IMR-90 (cell line): ENCODE measurements around the gene FRY. TPM values are rescaled to one million over a fixed set of nuclear protein-coding genes. Genes with fewer than 3 reads are reported as not detected.

Experiments
- ATAC-seq: fragments of 200-7000 bp; cut with Tn5 transposase; 2 replicates; pipeline ENCODE4 v1.9.1; 2020; ENCODE audit warnings: low read depth, mild to moderate bottlenecking, moderate library complexity
- BruUV-seq: library from RNA; stranded (reverse); fragments of 400-500 nt; replicated peaks from 2 replicates; lab custom pipeline; 2021; lab: Mats Ljungman, UMichigan
- CTCF ChIA-PET: fragments of 300-600 bp; formaldehyde crosslinking; extraction: SDS; loops from one replicate; lab custom pipeline; 2021; ENCODE audit warnings: antibody characterized with exemption; lab: Yijun Ruan, JAX
- POLR2A ChIA-PET: fragments of 300-600 bp; sonication (Branson Sonifier 250); formaldehyde crosslinking; loops from one replicate; lab custom pipeline; 2022; ENCODE audit warnings: antibody characterized with exemption; ENCODE audit not compliant: unreplicated experiment; lab: Charles Lee
- DNase-seq: peaks from one replicate; pipeline ENCODE4 v3.0.0; 2013
- H2AFZ ChIP-seq: replicated peaks from 2 replicates; pipeline ENCODE3; 2013; ENCODE audit warnings: low read length, mild to moderate bottlenecking; ENCODE audit not compliant: poor library complexity
- H2AK5ac ChIP-seq: 2 replicates; pipeline ENCODE4 v1.6.1; 2013; ENCODE audit warnings: low read depth, low read length, inconsistent platforms
- H2AK9ac ChIP-seq: replicated peaks from 2 replicates; pipeline ENCODE3; 2013; ENCODE audit warnings: mild to moderate bottlenecking, low read depth, low read length, moderate library complexity; ENCODE audit not compliant: poor library complexity
- H2BK120ac ChIP-seq: 2 replicates; pipeline ENCODE4 v1.6.1; 2013; ENCODE audit warnings: low read depth, low read length, inconsistent platforms
- H2BK15ac ChIP-seq: 3 replicates; pipeline ENCODE4 v1.6.1; 2013; ENCODE audit warnings: low read depth, low read length, inconsistent platforms
- H2BK20ac ChIP-seq: 2 replicates; pipeline ENCODE4 v1.6.1; 2013; ENCODE audit warnings: low read depth, mild to moderate bottlenecking, inconsistent platforms, low read length, moderate library complexity
- H2BK5ac ChIP-seq: 2 replicates; pipeline ENCODE4 v1.6.1; 2013; ENCODE audit warnings: mild to moderate bottlenecking, low read depth, low read length, inconsistent platforms; ENCODE audit not compliant: poor library complexity, severe bottlenecking
- H3K14ac ChIP-seq: replicated peaks from 2 replicates; pipeline ENCODE4 v1.6.1; 2013; ENCODE audit warnings: low read depth, low read length, inconsistent platforms
- H3K18ac ChIP-seq: 2 replicates; pipeline ENCODE4 v1.6.1; 2013; ENCODE audit warnings: low read depth, low read length, control low read depth
- H3K23ac ChIP-seq: 2 replicates; pipeline ENCODE4 v1.6.1; 2013; ENCODE audit warnings: low read depth, low read length, inconsistent platforms
- H3K27ac ChIP-seq: 2 replicates; pipeline ENCODE4 v1.5.1; 2013; ENCODE audit warnings: mild to moderate bottlenecking, control low read depth, low read length; ENCODE audit not compliant: insufficient read depth
- H3K27me3 ChIP-seq: 2 replicates; pipeline ENCODE4 v1.6.1; 2013; ENCODE audit warnings: low read length; ENCODE audit not compliant: control insufficient read depth, insufficient read depth
- H3K36me3 ChIP-seq: 2 replicates; pipeline ENCODE4 v1.6.1; 2013; ENCODE audit warnings: low read length, mixed read lengths; ENCODE audit not compliant: control insufficient read depth, insufficient read depth
- H3K4ac ChIP-seq: 2 replicates; pipeline ENCODE4 v1.6.1; 2013; ENCODE audit warnings: low read depth, low read length, inconsistent platforms
- H3K4me1 ChIP-seq: 2 replicates; pipeline ENCODE4 v1.6.1; 2013; ENCODE audit warnings: low read length, mixed read lengths; ENCODE audit not compliant: control insufficient read depth, insufficient read depth
- H3K4me2 ChIP-seq: 2 replicates; pipeline ENCODE4 v1.6.1; 2013; ENCODE audit warnings: low read depth, mild to moderate bottlenecking, control low read depth, low read length, moderate library complexity
- H3K4me3 ChIP-seq: 2 replicates; pipeline ENCODE4 v1.5.1; 2013; ENCODE audit warnings: low read depth, mild to moderate bottlenecking, control low read depth, low read length, moderate library complexity; ENCODE audit not compliant: insufficient read depth
- H3K56ac ChIP-seq: 2 replicates; pipeline ENCODE4 v1.6.1; 2013; ENCODE audit warnings: low read length, inconsistent platforms; ENCODE audit not compliant: insufficient read depth; ENCODE audit errors: extremely low read depth
- H3K79me1 ChIP-seq, 2 experiments: 2 replicates each; pipeline ENCODE4 v1.6.1; 2013; ENCODE audit warnings: low read length in 2 of 2, inconsistent platforms in 1 of 2, low read depth in 1 of 2
- H3K9ac ChIP-seq: 2 replicates; pipeline ENCODE4 v1.6.1; 2013; ENCODE audit warnings: low read depth, low read length, control low read depth
- H3K9me1 ChIP-seq: 2 replicates; pipeline ENCODE4 v1.6.1; 2013; ENCODE audit warnings: low read length, inconsistent platforms; ENCODE audit not compliant: insufficient read depth
- H3K9me3 ChIP-seq: 2 replicates; pipeline ENCODE4 v1.6.1; 2013; ENCODE audit warnings: low read length; ENCODE audit not compliant: control insufficient read depth, insufficient read depth
- H4K20me1 ChIP-seq: 2 replicates; pipeline ENCODE4 v1.6.1; 2013; ENCODE audit warnings: low read length, inconsistent platforms; ENCODE audit not compliant: insufficient read depth
- H4K5ac ChIP-seq: 2 replicates; pipeline ENCODE4 v1.6.1; 2013; ENCODE audit warnings: mild to moderate bottlenecking, low read depth, low read length, control low read depth
- H4K8ac ChIP-seq, 2 experiments: 2 replicates each; pipeline ENCODE4 v1.6.1; 2013; ENCODE audit warnings: low read depth in 2 of 2, low read length in 2 of 2, control low read depth in 1 of 2, inconsistent platforms in 1 of 2
- H4K91ac ChIP-seq: 2 replicates; pipeline ENCODE4 v1.6.1; 2013; ENCODE audit warnings: low read depth, low read length, inconsistent platforms; ENCODE audit not compliant: insufficient read depth
- BHLHE40 ChIP-seq: fragments of 150-350 bp; IDR thresholded peaks from 2 replicates; pipeline ENCODE4 v1.6.1; 2016; ENCODE audit warnings: mild to moderate bottlenecking, low read depth, low read length
- WGBS, 2 experiments: methylation state at CpG; one replicate each; pipeline versions ENCODE4 v1.1.5 to v1.1.7; 2013; ENCODE audit warnings: missing lambda C conversion rate in 2 of 2; ENCODE audit not compliant: insufficient read length in 1 of 2; ENCODE audit errors: extremely low coverage in 2 of 2; 5-methylcytosine and 5-hydroxymethylcytosine counted together
- dilution Hi-C: fragments of 300-500 bp; cut with HindIII; formaldehyde crosslinking; loops from one replicate; pipeline ENCODE4 v1.14.3; 2018; ENCODE audit warnings: low sequenced_read_pairs; ENCODE audit not compliant: unreplicated experiment
- in situ Hi-C: fragments of 300-500 bp; cut with MboI; formaldehyde crosslinking; loops from 3 replicates; pipeline ENCODE4 v1.14.3; 2019; ENCODE audit warnings: low sequenced_read_pairs, inconsistent platforms, mixed read lengths
- intact Hi-C: fragments of 100-400 bp; cut with micrococcal nuclease; formaldehyde crosslinking; loops from 2 replicates; pipeline ENCODE4 v1.10.0; 2022
- polyA plus RNA-seq, 3 experiments: library from polyadenylated mRNA; depleted of rRNA; stranded (reverse); fragments of >200 nt; gene quantifications; 2 replicates each; pipeline ENCODE4 v1.2.3, GENCODE V29; 2012; ENCODE audit warnings: low replicate concordance in 1 of 3
- total RNA-seq: library from RNA; depleted of rRNA; stranded (reverse); fragments of >200 nt; gene quantifications from 2 replicates; pipeline ENCODE4 v1.2.3, GENCODE V29; 2012
- TF ChIP-seq, protein P1 (sequence below): fragments of 150-350 bp; IDR thresholded peaks from 2 replicates; pipeline ENCODE4 v1.6.1; 2016; ENCODE audit warnings: low read depth, mild to moderate bottlenecking, low read length, moderate library complexity, borderline replicate concordance

FRY gene
- total and polyA plus RNA-seq, 2 of the 4 experiments (the other 2 are of a cell fraction), result 3.0 to 4.8 TPM

DNA sequence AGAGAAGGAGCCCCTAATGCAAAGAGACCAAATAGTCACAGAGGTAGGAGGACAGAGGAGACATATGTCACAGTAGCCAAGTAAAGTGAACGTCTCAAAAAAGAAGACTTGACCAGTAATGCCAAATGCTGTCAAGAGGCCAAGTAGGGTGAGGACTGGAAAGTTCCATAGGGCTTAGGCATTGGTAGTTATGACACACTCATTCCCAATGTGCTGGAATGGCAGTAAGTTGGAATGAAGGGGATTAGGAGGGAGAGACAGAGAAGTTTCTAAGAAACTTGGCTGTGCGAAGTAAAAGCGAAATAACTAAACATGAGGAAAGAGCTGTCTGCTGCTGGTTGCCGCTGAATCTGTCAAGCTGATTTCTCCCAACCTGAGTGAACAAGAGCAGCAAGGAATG, 14.9 kb upstream of the FRY start:
- H4K8ac ChIP-seq, result no peak overlapping the region
- H3K4ac ChIP-seq, result no peak overlapping the region
- TF ChIP-seq, protein P1, sequence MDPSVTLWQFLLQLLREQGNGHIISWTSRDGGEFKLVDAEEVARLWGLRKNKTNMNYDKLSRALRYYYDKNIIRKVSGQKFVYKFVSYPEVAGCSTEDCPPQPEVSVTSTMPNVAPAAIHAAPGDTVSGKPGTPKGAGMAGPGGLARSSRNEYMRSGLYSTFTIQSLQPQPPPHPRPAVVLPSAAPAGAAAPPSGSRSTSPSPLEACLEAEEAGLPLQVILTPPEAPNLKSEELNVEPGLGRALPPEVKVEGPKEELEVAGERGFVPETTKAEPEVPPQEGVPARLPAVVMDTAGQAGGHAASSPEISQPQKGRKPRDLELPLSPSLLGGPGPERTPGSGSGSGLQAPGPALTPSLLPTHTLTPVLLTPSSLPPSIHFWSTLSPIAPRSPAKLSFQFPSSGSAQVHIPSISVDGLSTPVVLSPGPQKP, result no peak
- no peak for TF ChIP-seq BHLHE40
- no peaks in the 10 kb centered on the region for H3K9me3 ChIP-seq
- H4K5ac ChIP-seq, result no peak overlapping the region
- no peak; the same call in 1 of the 2 replicates for ATAC-seq
- no peaks in the 10 kb centered on the region for H3K9me1 ChIP-seq
- no peak overlapping the region for H3K27ac ChIP-seq
- peaks cover 1% of the 10 kb centered on the region; the same call in 1 of the 2 replicates for H3K27me3 ChIP-seq
- H4K91ac ChIP-seq, result no peak overlapping the region
- H3K79me1 ChIP-seq, result no peaks in the 10 kb centered on the region
- in situ Hi-C loops, result no loop called here
- no peak overlapping the region for H3K4me2 ChIP-seq
- ChIA-PET CTCF (interaction anchor here (0.7 to 1.3 kb wide), 2 partner anchors 10 to 106 kb away, joined by 3 read pairs; no protein-coding TSS in a partner anchor), POLR2A (interaction anchor here (0.7 kb wide), 1 partner anchor 12 kb away, joined by 3 read pairs; no protein-coding TSS in a partner anchor)
- intact Hi-C loops, result no loop called here
- no peak overlapping the region for H2AFZ ChIP-seq
- DNase-seq, result no peak
- 0 out of 2 replicates have a peak, but pooled peaks cover 1% of the 10 kb centered on the region for H3K4me1 ChIP-seq
- H2BK120ac ChIP-seq, result no peak overlapping the region
- BruUV-seq, result no TSS peak
- dilution Hi-C loops, result no loop called here
- H2BK20ac ChIP-seq, result no peak overlapping the region
- H3K23ac ChIP-seq, result no peak overlapping the region
- no peak overlapping the region for H3K4me3 ChIP-seq
- H3K36me3 ChIP-seq, result no peaks in the 10 kb centered on the region
- no peak overlapping the region for H3K14ac ChIP-seq
- no peak overlapping the region for H2BK5ac ChIP-seq
- no peaks in the 10 kb centered on the region for H4K20me1 ChIP-seq
- no peak overlapping the region for H3K9ac ChIP-seq
- WGBS, 2 experiments, result 90% methylated on average over 2 of the region's 4 CpGs; no CpG with 5 or more reads in 1 of the 2 experiments
- H3K56ac ChIP-seq, result no peak overlapping the region
- no peak overlapping the region for H3K18ac ChIP-seq
- H2BK15ac ChIP-seq, result no peak overlapping the region
- H2AK9ac ChIP-seq, result no peak overlapping the region
- H2AK5ac ChIP-seq, result no peak overlapping the region
